8988T (cell line): ENCODE results near the gene TLX1.

ENCODE experiments used
- DNase-seq: peaks from one replicate; pipeline ENCODE4 v3.0.0; 2011

TLX1 gene

GRCh38 chr10:101134299-101135127 lies 3.4 kb downstream of the TLX1 start:
- no peak for DNase-seq

DNA sequence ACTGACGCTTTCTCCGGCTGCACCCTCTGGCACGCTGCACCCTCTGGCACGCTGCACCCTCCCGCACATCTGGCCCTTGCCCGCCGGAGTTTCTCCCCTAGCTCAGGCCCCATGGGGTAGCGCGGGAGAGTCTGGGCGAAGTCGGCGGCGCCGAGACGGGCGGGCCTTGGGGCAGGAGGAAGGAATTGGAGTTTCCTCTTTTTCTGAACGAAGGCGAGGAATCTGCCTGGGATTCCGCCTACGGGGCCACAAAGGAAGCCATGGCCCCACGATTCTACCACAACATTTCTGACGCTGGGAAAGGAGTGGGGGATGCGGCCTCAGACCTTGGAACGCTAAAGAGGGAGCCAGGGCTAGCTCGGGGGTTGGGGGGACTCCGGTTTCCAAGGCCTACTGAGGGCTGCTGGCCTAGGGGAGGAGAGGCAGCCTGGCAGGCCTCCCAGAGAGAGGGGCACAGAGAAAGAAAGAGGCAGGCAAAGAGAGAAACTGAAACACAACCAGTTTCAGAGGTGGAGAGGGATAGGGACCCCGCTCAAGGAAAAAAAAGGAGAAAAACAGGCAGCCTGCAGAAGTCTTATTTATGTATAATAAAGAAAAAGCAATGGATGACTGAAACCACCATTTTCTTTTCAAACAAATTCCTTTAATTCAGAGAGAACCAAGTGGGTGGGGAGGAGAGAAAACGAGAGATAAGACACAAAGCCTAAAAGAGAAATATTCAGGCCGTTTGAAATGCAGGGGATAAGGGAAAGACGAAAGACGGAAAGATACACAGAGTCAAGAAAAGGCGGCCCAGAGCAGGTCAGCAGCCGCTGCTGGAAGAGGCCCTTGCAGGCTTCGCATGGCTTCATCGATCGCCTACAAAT lies 4.3 kb downstream of the TLX1 start:
- DNase-seq = no peak

DNA sequence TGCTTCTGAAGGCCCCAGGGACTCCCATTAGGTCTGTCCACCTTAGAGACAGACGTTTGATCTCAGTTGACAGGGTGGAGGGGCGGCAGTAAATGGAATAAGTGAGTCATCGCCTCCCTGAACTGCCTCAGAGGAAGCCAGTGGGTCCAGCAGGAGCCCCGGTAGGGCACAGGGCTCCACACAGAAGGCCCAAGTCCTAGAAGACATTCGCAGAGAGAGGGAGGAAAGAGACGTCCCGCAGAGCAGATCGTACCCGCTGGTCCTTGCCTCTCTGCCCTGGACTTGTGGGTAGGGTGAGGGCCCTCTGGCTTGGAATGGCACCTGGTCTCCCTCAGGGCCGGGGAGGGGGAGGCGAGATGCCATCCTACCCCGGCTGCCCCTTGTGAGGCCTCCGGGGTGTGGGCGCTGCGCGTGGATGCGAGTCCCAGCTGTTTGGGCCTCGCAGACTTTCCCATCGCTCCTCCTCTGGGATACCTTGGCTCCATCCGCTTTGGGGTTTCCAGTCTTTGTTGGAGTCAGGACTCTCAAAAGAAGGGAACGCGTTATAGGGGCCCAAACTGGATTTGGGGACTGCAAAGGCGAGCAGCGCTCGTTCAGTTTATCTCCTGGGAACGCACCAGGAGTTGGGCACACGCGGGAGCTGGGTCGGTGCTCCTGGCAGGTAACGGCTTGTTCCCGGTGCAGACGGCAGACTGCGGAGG lies 5.1 kb downstream of the TLX1 start:
- DNase-seq = no peak

DNA sequence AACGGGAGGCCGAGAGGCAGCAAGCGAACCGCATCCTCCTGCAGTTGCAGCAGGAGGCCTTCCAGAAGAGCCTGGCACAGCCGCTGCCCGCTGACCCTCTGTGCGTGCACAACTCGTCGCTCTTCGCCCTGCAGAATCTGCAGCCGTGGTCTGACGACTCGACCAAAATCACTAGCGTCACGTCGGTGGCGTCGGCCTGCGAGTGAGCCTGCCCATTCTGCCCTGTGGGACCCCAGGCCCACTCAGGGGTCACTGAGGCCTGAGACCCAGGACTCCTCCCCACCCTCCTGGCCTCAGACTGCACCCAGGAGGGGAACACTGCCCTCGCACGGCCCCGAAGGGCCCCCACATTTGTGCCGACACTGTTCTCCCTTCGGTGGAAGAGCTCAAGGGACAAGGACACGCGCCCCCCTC lies 5.6 kb downstream of the TLX1 start:
- DNase-seq = no peak

DNA sequence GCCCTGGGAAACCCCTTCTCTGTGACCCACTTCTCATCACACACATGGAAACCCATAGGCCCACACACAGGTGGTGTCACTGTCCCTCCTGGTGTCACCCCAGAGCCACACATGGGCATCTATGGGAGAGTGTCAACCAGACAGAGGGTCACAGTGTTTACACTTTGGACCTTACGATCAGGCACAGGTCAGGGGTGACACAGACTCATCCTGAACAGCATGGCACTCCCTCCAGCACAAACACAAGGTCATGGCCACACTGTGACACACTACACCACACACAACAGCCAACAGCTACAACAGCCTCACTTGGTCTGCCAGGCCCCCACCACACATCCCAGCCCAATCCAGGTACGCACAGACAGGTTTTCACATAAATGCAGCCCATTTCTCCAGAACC lies 6.2 kb downstream of the TLX1 start:
- DNase-seq = no peak

- no peak for DNase-seq
These were observed 7.8 kb downstream of the TLX1 start for GRCh38 chr10:101138788-101139420.

DNA sequence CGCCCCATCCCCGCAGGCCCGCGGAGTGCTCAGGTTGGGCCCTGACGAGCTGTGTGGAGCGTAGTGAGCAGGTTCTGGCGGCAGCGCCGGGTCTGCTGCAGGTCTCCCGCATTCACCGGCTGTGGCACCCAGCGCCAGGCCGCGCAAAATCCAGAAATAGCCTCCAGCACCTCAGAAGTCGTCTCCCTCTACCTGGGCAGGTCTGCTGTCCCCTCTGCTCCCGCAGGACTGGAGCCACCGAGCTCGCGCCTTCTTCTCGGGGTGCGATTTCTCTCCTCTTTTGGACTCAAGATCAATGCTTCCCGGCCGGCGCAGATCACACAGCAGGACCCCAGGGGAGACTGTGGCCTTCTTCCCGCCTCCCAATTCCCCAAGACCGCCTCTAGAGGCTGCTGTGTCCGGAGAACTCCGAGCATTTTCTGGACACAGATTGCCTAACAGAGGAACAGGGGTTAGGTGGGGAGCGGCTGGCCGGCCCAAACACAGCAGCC lies 8.4 kb downstream of the TLX1 start:
- DNase-seq = no peak

DNA sequence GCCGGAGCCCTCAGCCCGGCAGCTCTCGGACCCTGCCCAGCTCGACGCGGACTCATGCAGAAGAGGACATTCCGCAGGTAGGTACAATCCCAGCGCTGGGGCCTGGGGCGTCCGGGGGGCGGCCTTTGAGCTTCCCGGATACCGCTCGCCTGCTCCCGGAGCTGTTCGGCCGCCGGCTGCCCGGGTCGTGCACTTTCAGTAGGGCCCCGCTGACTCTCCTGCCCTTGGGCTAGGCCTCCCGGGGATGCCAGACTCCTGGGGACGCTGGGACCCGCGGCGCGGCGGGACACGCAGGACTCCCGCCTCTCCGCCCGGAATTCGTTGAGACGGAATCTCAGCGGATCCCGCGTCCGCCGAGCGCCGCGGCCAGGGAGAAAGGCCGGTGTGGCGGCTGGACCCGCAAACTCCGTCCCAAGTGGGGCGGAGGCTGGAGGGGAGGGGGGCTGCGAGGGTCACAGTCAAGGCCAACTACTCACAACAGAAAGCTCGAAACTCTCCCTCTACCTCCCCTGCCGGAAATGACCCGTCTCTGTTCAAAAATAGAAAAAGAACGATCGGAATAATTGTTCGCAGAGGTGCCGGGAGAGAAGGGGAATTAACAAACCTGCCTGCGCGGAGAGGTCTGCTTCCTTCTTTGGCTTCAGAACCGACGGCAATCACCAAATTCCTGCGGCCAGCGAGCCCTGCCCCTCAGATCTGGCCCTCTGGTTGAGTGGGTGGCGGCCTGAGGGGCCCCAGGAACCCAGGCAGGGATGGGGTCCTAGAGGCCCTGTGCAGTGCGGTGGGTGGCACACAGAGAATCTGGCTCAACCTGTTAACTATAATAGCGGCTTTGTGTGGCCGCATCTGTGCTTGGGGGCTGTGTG lies 9.2 kb downstream of the TLX1 start:
- no peak for DNase-seq

DNA sequence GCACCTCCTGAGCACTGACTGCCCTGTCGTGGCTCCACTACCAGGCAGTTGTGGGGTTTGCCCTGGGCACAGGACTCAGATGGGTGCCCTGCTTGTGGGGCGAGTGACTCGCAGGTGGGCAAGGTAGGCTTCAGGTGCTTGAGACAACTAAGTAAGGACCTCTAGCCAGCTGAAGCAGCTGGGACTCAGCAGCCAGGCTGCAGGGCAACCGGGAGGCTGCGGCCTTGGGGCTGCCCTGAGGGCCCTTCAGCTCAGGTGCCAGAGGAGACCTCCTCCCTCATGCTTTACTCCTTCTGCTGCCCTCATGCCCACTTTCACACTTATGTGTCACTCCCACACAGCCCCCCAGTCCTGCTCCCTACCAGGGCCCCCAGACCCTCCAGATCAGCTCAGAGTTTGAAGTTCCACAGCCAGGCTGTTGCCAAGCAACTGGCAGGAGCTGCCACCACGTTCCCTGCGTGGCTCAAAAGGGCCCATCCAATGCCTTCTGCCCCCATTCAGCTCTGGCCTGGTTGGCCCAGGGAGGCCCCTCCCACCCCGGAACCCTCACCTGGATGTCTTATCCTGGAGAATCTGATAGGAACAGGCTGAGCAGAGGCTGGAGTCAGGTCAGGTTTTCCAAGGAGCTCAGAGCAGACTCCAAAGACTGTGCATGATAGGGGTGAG lies 10.0 kb downstream of the TLX1 start:
- DNase-seq = no peak

DNA sequence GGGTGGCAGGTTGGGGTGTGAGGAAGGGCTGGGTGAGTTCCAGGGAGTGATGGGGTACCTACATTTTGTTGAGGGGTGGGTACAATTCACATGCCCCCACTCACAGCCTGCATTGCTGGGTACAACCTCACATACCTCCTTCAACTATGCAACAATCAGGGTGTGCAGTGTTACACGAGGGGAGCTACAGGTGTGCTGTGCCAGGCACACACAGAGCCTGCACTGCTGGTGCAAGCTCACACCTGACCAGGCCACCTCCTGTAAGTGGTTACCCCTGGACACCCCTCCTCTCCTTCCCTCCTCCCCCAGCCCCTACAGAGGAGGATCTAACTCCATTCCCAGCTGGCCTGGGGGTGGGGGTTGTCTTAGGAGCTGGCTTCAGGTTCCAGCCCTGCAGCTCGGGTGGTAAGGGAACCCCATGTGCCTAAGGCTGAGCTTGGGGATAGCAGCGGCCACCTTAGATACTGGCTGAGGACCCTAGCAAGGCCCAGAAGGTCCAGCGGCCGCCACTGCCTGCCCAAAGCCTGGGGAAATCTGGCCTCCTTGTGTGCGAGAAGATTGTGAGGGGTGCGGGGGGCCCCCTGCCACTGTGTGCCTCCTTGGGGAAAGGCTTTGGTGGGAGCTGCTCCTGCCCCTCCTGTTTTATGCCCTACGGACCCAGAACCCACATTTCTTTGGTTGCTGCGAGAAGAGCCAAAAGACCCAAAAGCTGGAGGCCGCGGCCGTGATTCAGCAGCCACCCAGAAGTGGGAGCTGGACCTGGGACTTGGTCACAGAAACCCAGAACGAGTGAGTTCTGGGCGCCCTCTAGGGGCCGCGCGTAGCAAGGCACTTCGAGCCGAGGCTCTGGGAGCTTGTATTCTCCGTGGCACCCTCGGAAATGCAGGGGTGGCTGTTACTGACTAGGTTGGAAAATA lies 10.8 kb downstream of the TLX1 start:
- DNase-seq = peak; percentile 98

- no peak for DNase-seq
These were observed 11.6 kb downstream of the TLX1 start for GRCh38 chr10:101142533-101143344.

GRCh38 chr10:101143345-101143630 lies 12.2 kb downstream of the TLX1 start:
- DNase-seq = no peak

DNA sequence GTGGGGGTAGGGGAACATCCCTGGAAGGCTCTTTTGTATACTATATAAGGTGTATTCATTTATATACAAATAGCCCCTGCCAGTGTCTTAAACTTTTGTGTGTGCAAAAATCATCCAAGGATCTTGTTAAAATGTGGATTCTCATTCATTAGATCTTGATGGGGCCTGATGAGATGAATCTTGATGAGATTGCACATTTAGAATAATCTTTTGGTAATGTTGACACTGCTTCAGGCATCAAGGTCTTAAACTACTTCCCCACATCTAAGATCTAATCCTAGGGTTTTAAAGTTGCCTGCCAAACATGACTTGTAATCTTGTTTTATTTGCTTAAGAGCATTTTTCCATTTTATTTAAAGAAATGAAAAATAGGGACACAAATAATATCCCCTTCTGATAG lies 13.0 kb downstream of the TLX1 start:
- no peak for DNase-seq

GRCh38 chr10:101145145-101145544 lies 14.0 kb downstream of the TLX1 start:
- DNase-seq = peak; percentile 8

GRCh38 chr10:101145750-101146391 lies 14.8 kb downstream of the TLX1 start:
- peak; percentile 18 for DNase-seq

DNA sequence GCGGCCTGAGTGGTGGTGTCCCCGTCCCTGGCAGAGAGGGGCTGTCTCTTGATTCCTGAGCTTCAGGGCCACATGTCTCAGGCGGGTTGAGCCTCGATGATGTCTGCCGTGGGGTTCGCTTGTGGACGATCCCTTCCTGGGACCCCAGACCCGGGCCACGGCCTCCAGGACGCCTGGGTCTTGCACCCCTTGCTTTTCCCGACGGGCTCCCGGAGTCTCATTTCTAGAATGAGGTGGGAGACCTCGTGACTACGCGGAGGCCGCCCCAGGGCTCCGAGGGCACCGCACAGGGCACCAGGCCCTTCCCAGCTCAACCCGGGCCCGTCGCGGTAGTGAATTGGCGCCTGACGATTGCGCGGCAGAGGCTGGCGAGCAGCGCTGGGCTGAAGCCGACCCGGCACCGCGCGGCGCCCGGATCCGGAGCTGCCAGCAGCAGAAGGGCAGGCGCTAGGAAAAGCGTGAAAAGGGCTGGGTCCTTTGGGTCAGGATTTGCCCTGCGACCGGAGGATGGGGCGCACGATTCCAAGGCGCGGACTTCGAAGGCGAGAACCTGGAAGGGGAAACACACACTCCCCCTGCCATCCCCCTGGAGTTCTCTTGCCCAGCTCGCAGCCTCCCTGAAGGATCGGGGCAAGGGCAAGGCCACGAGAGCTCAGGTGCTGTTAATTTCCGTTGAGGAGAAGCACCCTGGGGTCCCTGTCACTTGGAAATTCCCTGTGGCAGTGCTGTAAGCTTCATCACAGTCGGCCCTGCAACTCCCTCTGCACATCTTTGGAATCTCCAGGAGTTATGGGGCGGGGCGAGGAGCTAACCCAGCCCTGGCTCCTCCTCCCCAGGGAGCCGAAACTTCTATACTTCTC lies 15.5 kb downstream of the TLX1 start:
- DNase-seq = no peak

DNA sequence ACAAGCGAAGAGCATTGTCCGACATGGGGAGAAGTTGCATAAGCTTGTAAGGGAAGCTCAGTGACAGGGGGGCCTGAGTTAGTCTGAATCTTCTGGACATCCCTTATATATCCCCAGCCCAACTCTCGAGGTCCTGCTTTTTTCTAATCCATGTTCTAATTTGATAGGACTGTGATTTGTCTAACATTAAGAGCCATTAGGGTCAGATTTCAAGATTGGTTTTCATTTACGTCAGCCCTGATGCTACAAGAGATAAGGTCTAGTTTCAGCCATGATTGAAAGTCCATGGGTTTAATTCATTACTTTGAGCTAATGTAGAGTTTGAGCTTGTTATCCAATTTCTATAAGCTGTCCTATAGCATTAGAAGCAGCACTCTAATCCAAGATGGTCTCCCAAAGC lies 20.3 kb downstream of the TLX1 start:
- DNase-seq = no peak

GRCh38 chr10:101152316-101152715 lies 21.2 kb downstream of the TLX1 start:
- no peak for DNase-seq
